Measurements from ENCODE around the gene DSC1.

DNA sequence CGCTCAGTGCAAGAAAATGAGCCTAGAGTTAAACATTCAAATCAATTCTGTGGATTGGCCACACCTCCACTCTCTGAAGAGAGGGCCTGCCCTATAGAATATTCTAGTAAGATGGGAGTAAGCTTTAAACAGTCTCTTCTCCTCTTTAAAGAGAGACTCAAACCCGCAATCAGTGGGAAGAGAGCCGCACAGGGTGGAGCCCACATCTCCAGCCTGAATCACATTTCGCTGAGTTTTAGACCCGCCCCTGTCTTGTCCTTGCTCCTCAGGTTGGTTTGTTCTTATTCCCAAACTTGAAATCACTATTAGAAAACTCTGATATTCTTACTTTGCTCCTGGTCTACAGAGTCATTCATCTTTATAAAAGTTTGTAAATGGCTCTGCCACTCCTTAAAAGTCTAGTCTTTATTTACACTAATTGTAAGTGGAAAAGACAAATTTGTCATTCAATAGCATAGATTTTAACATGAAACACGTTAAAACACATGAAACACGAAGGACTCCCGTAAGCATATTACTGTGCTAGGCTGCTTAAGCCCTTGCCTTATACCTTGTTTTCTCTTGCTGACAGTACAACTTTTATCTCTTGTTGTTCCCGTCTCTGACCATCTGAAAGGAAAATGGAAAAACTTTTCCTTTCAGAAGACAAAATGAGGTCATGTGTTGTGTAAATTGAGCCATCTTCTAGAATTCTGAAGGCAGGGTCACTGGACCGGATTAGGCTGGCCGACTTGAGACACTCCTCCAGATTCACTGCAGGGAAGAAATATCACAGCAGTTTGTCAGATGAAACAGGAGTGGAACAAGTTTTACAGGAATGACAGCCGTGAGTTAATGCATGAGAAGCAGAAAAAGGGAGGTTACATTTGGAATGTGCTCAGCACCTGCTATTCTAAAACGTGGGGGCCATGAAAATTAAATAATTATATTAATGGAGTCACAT, 5.6 kb downstream of the DSC1 start:
- TF ChIP-seq GATA2 (IDR thresholded peaks at IDR 0.05; ENCODE audit: low read depth, low read length) (no peak), GATA3 (IDR thresholded peaks at IDR 0.05; ENCODE audit: low read depth, low read length) (no peak)

Data from SH-SY5Y (cell line).